Fibroblast of skin of right biceps (primary cell): ENCODE measurements around the gene UBA3.

Experiments
- DNase-seq: peaks from one replicate; pipeline ENCODE4 v3.0.0-alpha.2; 2013

Gene UBA3

DNA sequence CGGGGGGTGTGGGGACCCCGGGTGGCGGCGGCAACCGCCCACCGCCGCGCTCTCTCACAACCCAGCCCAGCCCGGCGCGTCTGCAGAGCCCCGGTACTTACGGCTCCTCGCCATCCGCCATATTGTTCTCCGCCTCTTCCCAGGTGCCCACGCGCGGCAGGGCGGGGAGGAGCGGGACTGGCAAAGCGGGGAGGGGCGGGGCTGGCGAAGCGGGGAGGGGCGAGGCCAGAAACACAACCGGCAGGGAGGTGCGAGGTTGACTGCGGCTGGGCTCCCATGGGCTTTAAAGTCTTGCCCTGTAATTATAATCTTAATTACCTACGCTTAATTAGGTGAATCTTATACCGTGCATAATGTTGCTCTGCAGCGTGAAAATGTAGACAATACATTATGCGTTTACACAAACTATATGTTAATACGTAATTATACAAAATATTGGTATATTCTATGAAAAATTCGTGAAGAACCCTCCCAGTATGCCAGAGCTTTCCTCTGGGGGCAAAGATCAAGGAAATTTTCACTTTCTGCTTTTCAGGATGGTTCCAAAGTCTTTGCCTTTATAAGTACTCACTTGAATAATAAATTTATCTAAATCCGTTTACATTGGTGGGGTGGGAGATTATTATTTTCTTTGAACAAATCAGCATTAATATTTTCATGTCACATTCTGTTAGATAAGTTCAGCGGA, at the start of gene UBA3:
Gene UBA3, minus strand, starts transcription at position 133 of the 688 bp plus-strand sequence. Its CDS starts 12 bp downstream, at position 121.
- DNase-seq: peak; percentile 87

DNA sequence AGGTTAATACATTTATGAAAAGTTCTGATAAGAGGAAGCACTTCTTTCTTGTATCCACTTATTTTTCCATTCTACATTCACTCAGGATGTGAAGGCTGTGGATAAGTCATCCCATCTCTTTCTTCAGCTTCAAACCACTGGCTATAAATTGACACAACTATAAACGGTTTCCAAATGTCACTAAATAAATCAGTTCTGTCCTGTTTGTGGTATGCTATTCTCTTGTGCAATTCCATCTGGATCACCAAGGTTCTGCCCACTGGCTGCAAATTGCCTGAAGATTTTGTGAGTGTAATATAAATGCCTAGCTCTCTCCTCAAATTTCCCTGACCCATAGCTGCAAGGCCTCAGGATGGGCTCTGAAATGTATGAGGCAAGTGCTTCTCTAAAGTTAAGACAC, 49.4 kb upstream of the UBA3 start:
- peak; percentile 15 for DNase-seq

DNA sequence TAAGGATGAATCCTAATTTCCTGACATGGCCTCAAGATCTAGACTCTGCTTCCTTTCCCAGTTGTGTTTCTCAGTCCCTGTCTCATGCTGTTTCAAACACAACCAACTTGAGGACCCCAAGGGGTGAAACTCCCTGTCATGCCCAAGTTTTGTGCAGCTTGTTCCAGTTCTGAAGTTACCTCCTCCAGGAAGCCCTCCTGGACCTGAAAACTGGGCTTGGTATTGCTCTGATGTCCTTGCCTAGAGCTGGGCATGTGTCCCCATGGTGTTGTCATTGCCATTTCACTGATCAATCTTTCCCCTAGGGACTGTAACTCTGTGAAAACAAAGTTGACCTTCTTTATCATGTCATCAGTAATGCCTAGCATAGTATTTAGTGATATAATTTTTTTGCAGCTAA, 48.3 kb upstream of the UBA3 start:
- no peak for DNase-seq

DNA sequence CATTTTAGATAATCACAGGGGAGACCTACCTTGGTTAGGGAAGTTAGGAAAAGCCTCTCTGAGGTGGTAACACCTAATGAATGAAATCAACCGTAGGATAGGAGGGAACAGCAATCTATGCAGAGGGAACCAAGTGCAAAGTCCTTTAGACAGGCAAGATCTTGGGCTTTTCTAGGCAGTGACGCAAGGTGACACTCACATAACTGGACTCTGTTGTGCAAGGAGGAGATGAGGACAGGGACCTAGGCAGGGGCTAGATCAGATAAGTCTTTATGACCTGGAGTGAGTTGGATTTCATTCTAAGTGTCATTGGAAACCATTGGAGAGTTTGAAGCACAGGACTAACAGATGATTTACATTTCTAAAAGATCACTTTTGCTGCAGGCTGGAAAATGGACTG, 46.8 kb upstream of the UBA3 start:
- DNase-seq: no peak

DNA sequence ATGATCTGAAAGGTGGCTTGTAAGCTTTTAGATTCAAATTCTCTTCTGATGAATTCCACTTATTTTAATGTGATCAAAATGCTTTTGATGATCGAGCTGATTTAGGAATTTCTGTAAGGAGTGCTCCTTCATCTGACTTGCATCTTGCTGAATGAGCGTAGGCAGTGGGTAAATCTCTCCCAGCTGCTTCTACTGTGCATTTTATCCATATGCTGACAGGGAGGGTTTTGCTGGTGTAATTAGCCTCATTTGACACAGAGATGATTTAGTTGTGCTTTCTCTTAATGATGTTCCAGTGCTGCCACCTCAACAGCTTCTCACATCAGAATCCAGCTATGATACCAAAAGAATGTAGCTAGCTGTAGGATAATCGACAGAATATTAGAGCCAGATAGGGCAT, 46.1 kb upstream of the UBA3 start:
- DNase-seq: no peak

DNA sequence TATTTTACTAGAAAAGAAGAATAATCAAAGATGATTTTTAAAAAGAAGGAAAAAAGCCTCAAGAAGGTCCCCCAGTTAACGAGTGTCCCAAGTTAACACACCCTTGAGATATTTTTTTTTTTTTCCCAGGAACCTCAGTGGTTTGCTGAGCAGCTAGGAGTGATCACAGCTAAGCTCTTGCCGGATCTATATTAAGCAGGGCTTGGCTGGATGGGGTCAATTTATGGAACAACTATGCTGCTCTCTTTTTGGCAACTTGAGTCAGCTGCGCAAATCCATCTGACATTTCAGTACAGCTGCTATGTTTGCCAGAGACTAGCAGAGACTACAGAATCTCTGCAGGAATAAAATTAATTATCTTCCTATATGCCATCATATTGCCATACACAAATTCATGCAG, 42.2 kb upstream of the UBA3 start, which contains the start of gene LMOD3:
Gene LMOD3, minus strand, starts transcription at position 193 of the 400 bp plus-strand sequence. CDS start 209 bp downstream, outside the sequence.
- no peak for DNase-seq

DNA sequence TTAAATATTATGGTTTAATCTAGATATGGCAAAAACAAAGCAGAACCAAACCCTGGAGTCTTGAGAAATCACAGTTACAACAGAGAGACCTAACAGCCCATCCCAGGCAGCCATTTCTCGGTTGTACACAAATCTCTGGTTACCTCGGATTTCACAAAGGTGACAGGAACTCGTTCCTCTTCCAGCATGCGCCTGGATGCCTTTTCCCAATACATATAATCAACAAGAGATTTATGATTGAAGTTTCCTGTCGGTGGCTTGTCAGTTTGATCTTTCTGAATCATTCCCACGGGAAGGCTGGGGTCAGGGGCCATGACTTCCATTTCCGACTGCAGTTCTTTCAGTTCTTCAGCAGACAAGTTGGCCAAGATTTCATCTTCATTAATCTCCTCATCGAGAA, 41.8 kb upstream of the UBA3 start:
- DNase-seq: no peak

DNA sequence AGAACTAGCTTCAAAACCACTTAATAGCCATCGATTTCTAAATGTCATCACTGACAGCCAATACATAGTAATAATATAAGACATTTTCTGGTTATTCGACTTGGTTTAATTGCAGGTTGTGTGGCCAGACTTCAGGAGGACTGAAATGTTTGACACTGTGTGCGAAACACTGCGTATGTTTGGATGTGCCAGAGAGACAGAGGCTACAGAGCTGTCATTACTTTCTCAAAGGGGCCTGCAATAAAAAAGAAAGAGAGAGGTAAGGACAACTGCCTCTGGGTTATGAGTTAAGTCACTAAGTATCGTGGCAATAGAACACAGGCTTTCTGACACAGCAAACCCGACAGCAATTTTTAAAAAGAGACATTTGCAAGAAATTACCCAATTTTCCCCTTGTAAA, 41.3 kb upstream of the UBA3 start:
- DNase-seq: no peak

DNA sequence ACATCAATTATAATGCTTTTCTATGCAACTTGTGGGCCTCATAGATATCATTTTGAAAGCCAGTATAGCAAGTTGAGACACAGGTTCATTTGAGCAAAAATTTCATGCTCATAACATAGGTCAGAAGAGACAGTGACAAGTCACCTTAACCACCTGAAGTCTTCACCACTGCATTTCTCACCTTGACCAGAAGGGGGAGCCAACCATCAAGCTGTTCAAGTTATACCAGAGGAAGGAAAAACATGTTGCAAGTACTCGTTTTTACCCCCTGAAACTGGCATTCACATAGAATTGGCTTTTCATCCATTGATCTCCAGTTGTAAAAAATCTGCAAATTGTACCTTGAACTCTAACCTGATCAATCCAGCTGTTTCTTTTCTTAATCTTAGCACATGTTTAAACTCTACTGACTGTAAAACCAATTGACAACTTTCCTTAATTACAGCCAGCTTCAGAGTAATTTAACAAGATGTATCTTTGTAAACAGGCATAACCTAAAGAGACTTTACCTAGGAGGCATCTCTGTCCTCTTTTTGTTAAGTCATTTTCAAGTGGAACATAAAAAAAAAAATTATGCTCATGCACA, 40.8 kb upstream of the UBA3 start:
- peak; percentile 60 for DNase-seq

DNA sequence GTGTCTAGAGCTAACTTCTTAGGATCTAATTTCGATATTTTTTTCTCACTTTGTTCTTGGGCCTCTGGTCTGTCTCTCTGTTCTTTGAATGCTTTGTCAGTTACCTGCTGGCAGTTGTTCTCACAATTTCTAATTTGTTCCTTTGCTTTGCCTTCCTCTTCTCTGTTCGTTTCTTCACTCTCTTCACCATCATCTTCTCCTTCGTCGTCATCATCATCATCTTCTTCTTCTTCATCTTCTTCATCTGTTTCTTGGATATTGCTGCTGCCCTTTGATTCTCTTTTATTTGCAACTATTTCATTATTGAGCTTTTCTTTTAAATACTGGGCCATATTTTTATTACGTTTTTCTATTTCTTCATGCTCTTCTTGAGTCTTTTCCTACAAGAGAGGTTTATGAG, 39.5 kb upstream of the UBA3 start:
- no peak for DNase-seq

DNA sequence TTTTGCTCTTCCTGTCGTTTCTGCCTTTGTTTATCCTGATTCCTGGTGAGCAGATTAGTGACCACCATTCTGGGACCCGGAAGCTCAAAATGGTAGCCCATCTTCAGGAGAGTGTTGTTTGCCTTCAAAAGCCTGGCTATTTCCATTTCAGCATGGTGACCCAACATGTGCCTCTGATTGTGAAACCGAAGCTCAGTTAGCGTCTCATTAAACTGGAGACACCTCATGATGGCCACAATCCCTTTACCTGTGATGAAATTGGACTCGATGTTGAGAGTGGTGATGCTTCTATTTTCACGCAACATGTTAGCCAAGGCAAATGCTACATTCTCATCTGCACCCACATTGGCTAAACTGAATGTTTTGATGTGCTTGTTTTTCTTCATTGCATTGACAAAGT, 39.0 kb upstream of the UBA3 start:
- DNase-seq: no peak

DNA sequence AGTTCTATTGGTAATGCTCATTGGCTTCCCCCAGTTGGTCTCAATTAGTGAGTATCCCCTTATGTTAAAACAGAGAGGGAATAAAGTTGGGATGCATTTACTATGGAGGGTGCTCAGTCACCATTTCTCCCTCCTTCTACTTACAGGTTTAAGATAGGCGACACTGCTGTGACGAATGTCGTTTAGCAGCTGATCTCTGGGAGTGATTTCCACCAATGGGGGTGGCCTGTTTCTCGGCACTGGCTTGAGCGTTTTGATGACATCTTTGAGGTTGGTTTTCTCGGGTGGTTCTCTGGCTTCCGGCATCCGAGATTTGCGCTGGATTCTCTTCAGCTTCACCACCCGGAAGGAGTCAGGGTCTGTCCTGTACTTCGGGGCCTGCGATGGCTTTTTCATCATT, 38.4 kb upstream of the UBA3 start:
- DNase-seq: no peak

DNA sequence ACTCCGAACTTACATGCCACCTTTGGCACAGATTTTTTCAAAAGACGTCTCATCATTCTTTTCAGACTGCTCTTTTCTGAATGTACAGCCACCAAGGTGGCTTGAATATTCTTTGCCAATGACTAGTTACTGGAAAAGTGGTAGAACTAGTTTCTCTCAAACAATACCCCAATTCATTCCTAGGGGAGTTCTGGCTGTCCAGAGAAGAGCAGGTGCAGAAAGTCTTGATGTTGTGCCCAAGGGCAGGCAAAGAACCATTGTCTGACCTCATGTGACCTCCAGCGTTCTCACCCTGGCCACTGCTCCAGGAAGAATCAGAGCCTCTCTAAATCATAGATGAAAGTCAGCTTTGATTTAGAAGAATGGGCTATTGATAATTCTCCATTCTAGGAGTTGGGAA, 36.7 kb upstream of the UBA3 start:
- no peak for DNase-seq

DNA sequence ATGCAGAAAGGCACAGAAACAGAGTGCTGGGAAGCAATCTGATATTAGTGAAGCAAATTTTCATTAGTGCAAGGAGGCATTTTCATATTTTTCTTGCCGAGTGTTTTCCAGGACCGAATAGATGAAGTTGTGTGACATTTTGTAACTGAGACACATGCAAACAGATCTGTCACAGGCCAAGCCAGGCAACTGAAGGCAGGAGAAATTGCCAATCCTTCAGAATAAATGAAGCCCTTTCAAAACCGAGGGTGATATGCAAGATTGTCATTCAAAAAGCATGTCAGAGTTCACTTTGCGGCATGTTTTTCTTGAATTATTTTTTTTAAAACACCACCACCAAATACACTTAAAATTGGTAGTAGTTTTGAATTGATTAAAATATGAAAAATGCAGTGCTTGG, 36.0 kb upstream of the UBA3 start:
- no peak for DNase-seq

DNA sequence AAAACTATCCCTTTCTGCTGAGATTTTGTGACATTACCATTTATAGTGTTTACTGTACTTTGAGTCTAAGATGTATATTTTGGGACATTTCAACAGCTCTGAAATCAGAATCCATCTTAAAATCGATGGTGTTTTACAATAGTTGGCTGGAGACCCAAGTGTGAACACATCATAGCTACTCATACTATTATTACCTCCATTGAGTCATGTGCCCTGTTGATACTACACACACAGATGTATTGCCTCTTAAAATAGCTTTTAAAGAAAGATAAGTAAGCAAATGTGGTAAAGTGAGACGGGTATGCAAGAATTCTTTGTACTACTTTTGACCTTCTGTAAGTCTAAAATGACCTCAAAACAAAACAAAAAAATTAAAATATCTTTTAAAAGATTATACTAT, 35.6 kb upstream of the UBA3 start:
- DNase-seq: peak; percentile 49

DNA sequence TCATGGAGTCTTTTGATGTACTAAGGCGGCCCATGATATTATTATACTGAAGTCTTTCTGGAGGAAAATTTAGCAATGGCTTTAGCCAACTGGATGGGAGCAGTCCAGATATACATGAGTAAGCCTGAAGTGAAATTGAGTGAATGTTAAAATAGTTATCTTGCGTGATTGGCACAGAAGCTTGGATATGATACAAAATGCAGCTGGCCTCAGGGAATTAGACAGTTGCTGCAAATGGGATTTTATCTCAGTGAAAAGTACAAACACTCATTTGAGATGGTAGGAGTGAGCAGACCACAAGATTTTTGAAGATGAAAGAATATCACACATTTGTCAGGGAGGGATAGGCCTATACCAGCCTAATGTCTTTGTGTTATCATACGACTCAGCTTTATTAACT, 33.4 kb upstream of the UBA3 start:
- DNase-seq: no peak

DNA sequence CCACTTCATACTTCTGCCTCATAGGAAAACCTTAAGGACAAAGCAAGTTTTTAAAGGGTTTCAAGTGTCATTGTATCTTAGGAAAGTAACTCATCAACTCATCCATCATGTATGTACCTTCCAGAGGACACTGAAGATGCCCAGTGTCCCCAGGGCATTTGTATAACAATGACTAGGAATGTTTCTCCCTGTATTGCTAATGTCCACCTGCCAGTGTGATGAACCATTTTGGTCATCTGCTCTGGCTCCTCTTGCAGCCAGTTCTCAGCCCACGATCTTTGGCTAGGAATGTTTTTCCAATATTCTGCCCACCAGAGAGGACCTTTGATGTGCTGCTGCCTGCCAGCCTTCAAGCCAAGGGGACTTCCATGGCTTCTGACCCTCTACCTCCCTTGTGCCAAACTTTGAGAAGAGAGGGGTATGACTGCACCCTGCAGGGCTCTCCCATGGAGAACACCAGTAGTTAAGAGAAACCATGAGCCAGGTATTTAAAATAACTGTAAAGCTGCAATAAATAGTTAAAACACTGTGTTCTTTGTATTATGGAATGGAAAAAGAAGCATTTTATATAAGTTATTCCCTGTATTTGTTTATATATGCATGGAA, 30.9 kb upstream of the UBA3 start:
- DNase-seq: no peak

DNA sequence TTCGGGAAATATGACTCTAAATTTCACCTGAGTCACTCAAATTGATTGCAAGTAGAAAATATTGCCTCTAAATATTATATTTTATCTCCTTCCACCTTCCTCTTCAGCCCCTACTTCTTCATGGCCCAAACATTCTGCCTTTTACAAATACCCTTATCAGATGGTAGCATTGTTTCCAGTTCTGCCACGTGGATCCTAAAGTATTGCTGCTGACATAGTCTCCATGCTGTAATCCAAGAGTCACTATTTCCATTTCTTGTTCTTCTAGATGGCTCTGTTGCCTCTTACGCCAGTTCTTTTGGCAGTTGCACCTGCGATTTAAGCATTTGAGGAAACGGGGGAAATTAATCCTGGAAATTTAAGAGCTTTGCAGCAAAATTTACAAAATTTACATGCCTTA, 28.6 kb upstream of the UBA3 start:
- DNase-seq: no peak

DNA sequence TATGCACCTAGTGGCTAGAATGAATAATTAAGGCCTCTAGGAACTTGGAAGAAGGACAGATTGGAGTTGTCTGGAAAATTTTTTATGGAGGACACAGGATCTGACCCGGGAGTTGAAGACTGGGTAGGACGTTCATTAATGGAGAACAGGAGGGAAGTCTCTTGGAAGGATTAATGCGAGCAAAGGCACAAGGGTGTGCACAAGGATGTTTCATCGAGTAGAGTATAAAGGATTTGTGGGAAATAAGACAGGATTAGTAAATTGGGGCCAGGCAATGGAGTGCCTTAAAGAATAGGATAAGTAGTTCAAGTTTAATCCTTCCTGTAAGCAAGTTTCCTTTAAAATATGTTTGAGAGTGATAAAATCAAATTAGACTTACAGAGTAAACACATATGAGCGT, 27.7 kb upstream of the UBA3 start:
- no peak for DNase-seq

DNA sequence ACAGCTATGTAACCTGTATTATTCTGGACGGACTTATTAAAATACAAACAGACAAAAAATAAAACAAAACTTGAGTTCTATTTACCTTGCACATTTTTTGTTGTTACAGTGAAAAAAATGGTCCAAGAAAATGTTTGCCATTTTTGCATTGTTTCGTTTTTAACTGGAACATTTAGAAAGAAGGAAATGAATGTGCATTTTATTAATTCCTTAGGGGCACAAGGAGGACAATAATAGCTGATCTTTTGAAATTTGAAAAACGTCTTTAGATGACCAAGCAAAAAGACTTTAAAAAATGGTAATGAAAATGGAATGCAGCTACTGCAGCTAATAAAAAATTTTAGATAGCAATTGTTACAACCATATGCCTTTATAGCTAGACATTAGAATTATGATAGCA, 25.2 kb upstream of the UBA3 start:
- no peak for DNase-seq

DNA sequence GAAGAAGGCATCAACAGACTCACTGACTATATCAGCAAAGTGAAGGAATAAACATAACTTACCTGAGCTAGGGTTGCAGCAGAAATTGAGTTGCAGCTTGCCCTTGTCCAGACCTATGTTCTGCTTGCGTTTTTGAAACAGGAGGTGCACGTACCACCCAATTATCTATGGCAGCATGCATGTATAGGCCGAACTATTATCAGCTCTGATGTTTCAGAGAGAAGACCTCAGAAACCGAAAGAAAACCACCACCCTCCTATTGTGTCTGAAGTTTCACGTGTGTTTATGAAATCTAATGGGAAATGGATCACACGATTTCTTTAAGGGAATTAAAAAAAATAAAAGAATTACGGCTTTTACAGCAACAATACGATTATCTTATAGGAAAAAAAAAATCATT, 24.4 kb upstream of the UBA3 start:
- DNase-seq: no peak

DNA sequence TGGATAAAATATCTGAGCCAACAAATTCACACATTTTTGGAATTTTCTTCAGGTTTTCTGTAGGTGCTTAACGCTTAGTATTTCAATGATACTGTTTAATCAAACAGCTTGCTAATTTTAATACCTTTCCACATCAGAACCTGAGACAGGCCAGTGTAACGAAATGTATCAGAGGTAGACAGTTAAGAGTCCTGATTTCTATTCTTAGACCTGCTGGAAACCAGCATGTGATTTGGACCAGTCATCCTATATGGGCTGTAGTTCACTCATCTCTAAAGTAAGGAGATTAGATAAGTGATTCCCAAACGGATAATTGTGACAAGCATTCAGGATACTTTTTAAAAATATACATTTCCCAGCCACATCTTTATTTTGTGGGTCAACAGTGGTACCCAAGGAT, 23.0 kb upstream of the UBA3 start:
- no peak for DNase-seq

DNA sequence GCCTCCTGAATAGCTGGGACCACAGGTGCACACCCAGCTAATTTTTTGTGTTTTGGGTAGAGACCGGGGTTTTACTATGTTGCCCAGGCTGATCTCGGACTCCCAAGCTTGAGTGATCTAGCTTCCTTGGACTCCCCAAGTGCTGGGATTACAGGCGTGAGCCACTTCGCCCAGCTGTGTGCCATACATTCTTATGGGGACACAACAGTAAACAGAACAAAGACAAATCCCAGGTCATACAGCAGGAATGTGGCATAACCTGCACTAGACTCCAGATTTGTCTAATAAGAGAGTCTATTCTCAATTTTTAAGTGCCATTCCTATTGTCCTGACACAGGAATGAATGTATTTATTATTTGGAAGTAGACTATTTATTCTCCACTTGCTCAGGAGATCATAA, 22.2 kb upstream of the UBA3 start:
- DNase-seq: no peak

DNA sequence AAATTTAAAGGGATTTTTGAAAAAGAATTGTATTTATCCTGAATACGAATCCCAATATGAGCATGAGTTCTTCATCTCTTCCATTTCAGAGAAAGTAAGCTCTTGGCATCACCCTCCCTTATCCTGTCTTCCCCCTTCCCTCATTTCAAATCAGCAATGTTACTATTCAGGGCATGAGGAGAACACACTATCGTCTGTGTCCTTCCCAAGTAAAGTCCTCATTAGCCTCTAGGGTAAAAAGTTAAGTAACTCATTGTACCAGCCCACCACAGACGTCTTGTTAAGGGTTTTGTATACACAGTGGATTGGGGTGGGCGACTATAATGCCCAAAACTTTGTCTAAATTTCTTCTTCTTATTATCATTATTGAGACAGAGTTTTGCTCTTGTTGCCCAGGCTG, 19.4 kb upstream of the UBA3 start:
- DNase-seq: no peak
